ENCODE measurements around the gene EXOC6B.

The EXOC6B gene

GRCh38 chr2:72846171-72847095 lies 20.6 kb upstream of the EXOC6B start:
- in situ Hi-C loops (cut with HindIII; ENCODE audit: low pct_unique_long_range_greater_than_20kb, low sequenced_read_pairs): no loop called here
- TF ChIP-seq JUND (IDR thresholded peaks at IDR 0.05; ENCODE audit: low read depth): no peak
- no peak for DNase-seq (ENCODE audit: low read depth in 1 of 2, low spot score in 1 of 2)

DNA sequence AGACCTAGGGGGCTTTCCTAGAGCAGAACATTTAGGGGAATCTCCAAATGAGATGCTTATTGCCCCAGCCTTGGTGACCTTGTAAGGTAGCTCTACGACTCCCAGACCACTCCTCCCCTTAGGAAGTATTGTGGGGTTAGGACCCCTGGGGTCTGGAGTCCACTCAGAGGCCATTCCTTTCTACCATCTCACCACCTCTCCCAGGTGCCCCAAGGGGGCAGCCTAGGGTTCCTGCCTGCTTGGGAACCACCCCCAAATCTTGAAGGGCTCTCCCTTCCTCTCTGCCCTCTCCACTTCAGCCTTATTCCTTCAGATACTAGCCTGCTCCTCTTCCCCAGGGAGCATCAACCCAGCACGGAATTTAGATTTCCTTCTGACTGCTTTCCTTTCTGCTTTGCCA lies 17.5 kb upstream of the EXOC6B start:
- no peak for TF ChIP-seq JUND (IDR thresholded peaks at IDR 0.05; ENCODE audit: low read depth)
- in situ Hi-C loops (cut with HindIII; ENCODE audit: low pct_unique_long_range_greater_than_20kb, low sequenced_read_pairs): no loop called here
- no peak for DNase-seq (ENCODE audit: low read depth in 1 of 2, low spot score in 1 of 2)

- in situ Hi-C loops (cut with HindIII; ENCODE audit: low pct_unique_long_range_greater_than_20kb, low sequenced_read_pairs): no loop called here
- no peak for TF ChIP-seq JUND (IDR thresholded peaks at IDR 0.05; ENCODE audit: low read depth)
- no peak for DNase-seq (ENCODE audit: low read depth in 1 of 2, low spot score in 1 of 2)
Observed at GRCh38 chr2:72841462-72842125, 15.8 kb upstream of the EXOC6B start.

DNA sequence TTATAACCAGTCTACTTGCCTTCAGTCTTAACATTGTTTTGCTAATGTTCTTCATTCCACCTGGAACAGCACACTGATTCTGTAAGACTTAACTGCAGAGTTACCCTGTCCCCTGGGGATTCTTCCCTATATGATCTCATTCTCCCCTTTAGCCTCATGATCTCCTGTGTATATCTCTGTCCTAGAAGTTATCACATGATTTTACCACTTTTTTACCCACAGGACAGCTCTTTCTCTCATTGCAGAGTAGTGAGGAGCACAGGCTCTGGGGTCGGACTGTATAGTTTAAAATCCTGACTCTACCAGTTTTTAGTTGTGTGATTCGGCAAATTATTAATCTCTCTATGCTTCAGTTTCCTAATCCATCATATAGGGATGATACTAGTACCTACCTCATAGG lies 14.2 kb upstream of the EXOC6B start:
- TF ChIP-seq JUND (IDR thresholded peaks at IDR 0.05; ENCODE audit: low read depth): no peak
- DNase-seq (ENCODE audit: low read depth in 1 of 2, low spot score in 1 of 2): no peak
- in situ Hi-C loops (cut with HindIII; ENCODE audit: low pct_unique_long_range_greater_than_20kb, low sequenced_read_pairs): no loop called here

- no peak for TF ChIP-seq JUND (IDR thresholded peaks at IDR 0.05; ENCODE audit: low read depth)
- in situ Hi-C loops (cut with HindIII; ENCODE audit: low pct_unique_long_range_greater_than_20kb, low sequenced_read_pairs): no loop called here
- DNase-seq (ENCODE audit: low read depth in 1 of 2, low spot score in 1 of 2): no peak
Observed at GRCh38 chr2:72837171-72837570, 11.3 kb upstream of the EXOC6B start.

- TF ChIP-seq JUND (IDR thresholded peaks at IDR 0.05; ENCODE audit: low read depth): no peak
- in situ Hi-C loops (cut with HindIII; ENCODE audit: low pct_unique_long_range_greater_than_20kb, low sequenced_read_pairs): no loop called here
- no peak for DNase-seq (ENCODE audit: low read depth in 1 of 2, low spot score in 1 of 2)
Observed at GRCh38 chr2:72835403-72835802, 9.6 kb upstream of the EXOC6B start.

- no peak for TF ChIP-seq JUND (IDR thresholded peaks at IDR 0.05; ENCODE audit: low read depth)
- in situ Hi-C loops (cut with HindIII; ENCODE audit: low pct_unique_long_range_greater_than_20kb, low sequenced_read_pairs): no loop called here
- no peak for DNase-seq (ENCODE audit: low read depth in 1 of 2, low spot score in 1 of 2)
Observed at GRCh38 chr2:72834596-72834995, 8.8 kb upstream of the EXOC6B start.

DNA sequence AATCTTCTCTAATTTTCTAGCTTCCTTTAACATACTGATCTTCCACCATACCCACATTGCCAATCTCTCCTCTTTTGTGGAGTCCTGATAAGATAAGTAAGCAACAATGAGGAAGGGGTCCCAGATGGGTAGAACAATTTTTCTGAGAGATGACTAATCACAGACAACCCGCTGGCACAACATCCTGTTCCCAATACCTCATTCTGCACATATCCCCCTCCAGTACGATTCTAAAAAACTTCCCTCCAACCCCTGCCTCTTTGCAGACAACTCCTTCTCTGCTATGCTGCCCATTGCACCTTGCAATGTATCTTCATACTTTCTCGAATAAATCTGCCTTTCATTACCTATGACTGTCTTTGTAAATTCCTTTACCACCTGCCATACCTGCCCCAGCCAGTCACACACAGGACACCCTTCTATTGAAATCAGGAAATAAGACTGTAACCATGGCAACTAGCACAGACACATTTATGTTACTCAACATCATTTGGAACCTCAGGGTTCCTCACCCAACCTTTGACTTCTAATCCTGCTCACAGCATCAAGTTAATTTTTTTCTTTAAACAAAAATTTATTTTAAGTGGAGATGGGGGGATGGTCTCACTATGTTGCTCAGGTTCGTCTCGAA lies 7.4 kb upstream of the EXOC6B start:
- TF ChIP-seq JUND (IDR thresholded peaks at IDR 0.05; ENCODE audit: low read depth): no peak
- in situ Hi-C loops (cut with HindIII; ENCODE audit: low pct_unique_long_range_greater_than_20kb, low sequenced_read_pairs): no loop called here
- DNase-seq (ENCODE audit: low read depth in 1 of 2, low spot score in 1 of 2): no peak

- no peak for TF ChIP-seq JUND (IDR thresholded peaks at IDR 0.05; ENCODE audit: low read depth)
- in situ Hi-C loops (cut with HindIII; ENCODE audit: low pct_unique_long_range_greater_than_20kb, low sequenced_read_pairs): no loop called here
- DNase-seq (ENCODE audit: low read depth in 1 of 2, low spot score in 1 of 2): no peak
Observed at GRCh38 chr2:72830273-72830672, 4.4 kb upstream of the EXOC6B start.

GRCh38 chr2:72828840-72829507 lies 3.1 kb upstream of the EXOC6B start:
- DNase-seq (ENCODE audit: low read depth in 1 of 2, low spot score in 1 of 2): no peak
- in situ Hi-C loops (cut with HindIII; ENCODE audit: low pct_unique_long_range_greater_than_20kb, low sequenced_read_pairs): no loop called here
- TF ChIP-seq JUND (IDR thresholded peaks at IDR 0.05; ENCODE audit: low read depth): no peak

DNA sequence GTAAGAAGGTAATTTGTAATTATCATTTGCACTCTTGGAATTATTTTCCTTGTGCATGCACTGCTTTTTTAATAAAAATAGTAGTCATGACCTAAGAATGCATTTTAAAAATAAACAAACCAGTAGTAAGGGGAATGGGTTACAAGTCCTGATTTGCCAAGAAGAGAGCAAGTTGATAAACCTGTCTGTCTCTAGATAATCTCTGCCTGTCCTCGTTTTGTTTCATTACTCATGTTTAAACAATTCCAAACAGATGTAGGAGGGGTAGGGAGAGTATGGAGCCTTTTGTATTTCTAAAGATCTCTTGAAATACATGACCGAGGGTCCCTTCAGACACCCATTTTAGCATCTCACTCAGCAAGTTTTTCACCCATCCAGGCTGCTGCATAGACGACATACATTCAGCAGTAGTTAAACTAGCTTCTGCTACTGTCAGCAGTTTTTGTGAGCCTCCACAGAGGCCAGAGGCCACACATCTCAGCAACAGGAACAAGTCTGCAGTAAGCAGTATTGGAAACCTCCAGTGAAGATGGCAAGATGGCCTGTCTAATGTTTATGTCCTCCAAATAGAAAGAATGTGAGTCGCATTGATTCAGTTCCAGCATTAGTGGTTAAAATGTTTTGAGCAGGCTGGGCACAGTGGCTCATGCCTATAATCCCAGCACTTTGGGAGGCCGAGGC lies 2.3 kb upstream of the EXOC6B start:
- in situ Hi-C loops (cut with HindIII; ENCODE audit: low pct_unique_long_range_greater_than_20kb, low sequenced_read_pairs): no loop called here
- no peak for TF ChIP-seq JUND (IDR thresholded peaks at IDR 0.05; ENCODE audit: low read depth)
- DNase-seq (ENCODE audit: low read depth in 1 of 2, low spot score in 1 of 2): no peak

GRCh38 chr2:72827487-72827886 lies 1.7 kb upstream of the EXOC6B start:
- no peak for TF ChIP-seq JUND (IDR thresholded peaks at IDR 0.05; ENCODE audit: low read depth)
- in situ Hi-C loops (cut with HindIII; ENCODE audit: low pct_unique_long_range_greater_than_20kb, low sequenced_read_pairs): no loop called here
- no peak for DNase-seq (ENCODE audit: low read depth in 1 of 2, low spot score in 1 of 2)

Data from T47D (cell line).